Astrocyte (in vitro differentiated cells and primary cell): ENCODE results near the gene CHD5. TPM values are rescaled to one million over a fixed set of nuclear protein-coding genes. Genes with fewer than 3 reads are reported as not detected.

Experiments
- DNase-seq: peaks from one replicate; pipeline ENCODE4 v3.0.0-alpha.2; 2010; ENCODE audit warnings: low read depth
- FAIRE-seq: peaks from 2 replicates; lab custom pipeline; 2011; peaks lifted over from hg19 to GRCh38; lab: Jason Lieb, UNC
- H2AFZ ChIP-seq: 2 replicates; pipeline ENCODE4 v1.6.0; 2012; ENCODE audit warnings: low read depth, low read length, inconsistent platforms
- H3K27ac ChIP-seq: 2 replicates; pipeline ENCODE4 v1.5.1; 2011; ENCODE audit warnings: low read depth, low read length, inconsistent platforms
- H3K27me3 ChIP-seq: 2 replicates; pipeline ENCODE4 v1.6.0; 2011; ENCODE audit warnings: low read length, inconsistent platforms; ENCODE audit not compliant: insufficient read depth
- H3K36me3 ChIP-seq: 2 replicates; pipeline ENCODE4 v1.5.1; 2011; ENCODE audit warnings: low read length, inconsistent platforms; ENCODE audit not compliant: insufficient read depth
- H3K4me1 ChIP-seq: 2 replicates; pipeline ENCODE4 v1.5.1; 2011; ENCODE audit warnings: low read length, inconsistent platforms; ENCODE audit not compliant: insufficient read depth
- H3K4me2 ChIP-seq: 2 replicates; pipeline ENCODE4 v1.6.0; 2012; ENCODE audit warnings: low read length, inconsistent platforms
- H3K4me3 ChIP-seq: 2 replicates; pipeline ENCODE4 v1.5.1; 2011; ENCODE audit warnings: low read depth, mild to moderate bottlenecking, low read length, inconsistent platforms; ENCODE audit not compliant: insufficient read depth
- H3K79me2 ChIP-seq: 2 replicates; pipeline ENCODE4 v1.6.0; 2012; ENCODE audit warnings: mild to moderate bottlenecking, low read length, inconsistent platforms; ENCODE audit not compliant: insufficient read depth
- H3K9ac ChIP-seq: 2 replicates; pipeline ENCODE4 v1.6.0; 2012; ENCODE audit warnings: mild to moderate bottlenecking, low read length, inconsistent platforms
- H3K9me3 ChIP-seq: 2 replicates; pipeline ENCODE4 v1.5.1; 2012; ENCODE audit warnings: low read depth, mild to moderate bottlenecking, low read length, inconsistent platforms; ENCODE audit not compliant: insufficient read depth
- H4K20me1 ChIP-seq: 2 replicates; pipeline ENCODE4 v1.6.0; 2012; ENCODE audit warnings: low read length, inconsistent platforms; ENCODE audit not compliant: insufficient read depth
- H3K27ac Mint-ChIP-seq: one replicate; pipeline ENCODE4 v1.8.0; 2021; ENCODE audit warnings: mild to moderate bottlenecking, mixed read lengths; ENCODE audit not compliant: unreplicated experiment
- H3K27me3 Mint-ChIP-seq: one replicate; pipeline ENCODE4 v1.8.0; 2021; ENCODE audit warnings: low read depth, mixed read lengths; ENCODE audit not compliant: unreplicated experiment
- H3K36me3 Mint-ChIP-seq: one replicate; pipeline ENCODE4 v1.8.0; 2021; ENCODE audit warnings: low read depth, mixed read lengths; ENCODE audit not compliant: unreplicated experiment
- H3K4me1 Mint-ChIP-seq: one replicate; pipeline ENCODE4 v1.8.0; 2021; ENCODE audit warnings: low read depth, mixed read lengths; ENCODE audit not compliant: unreplicated experiment
- H3K4me3 Mint-ChIP-seq: one replicate; pipeline ENCODE4 v1.8.0; 2021; ENCODE audit warnings: mild to moderate bottlenecking, moderate library complexity, mixed read lengths; ENCODE audit not compliant: unreplicated experiment
- H3K9me3 Mint-ChIP-seq: one replicate; pipeline ENCODE4 v1.8.0; 2021; ENCODE audit warnings: mild to moderate bottlenecking, mixed read lengths; ENCODE audit not compliant: unreplicated experiment
- EZH2 ChIP-seq: IDR thresholded peaks from 2 replicates; pipeline ENCODE4 v1.6.1; 2012; ENCODE audit warnings: mild to moderate bottlenecking, low read length, inconsistent platforms; ENCODE audit not compliant: insufficient read depth
- total RNA-seq: library from RNA; stranded (reverse); gene quantifications from 2 replicates; pipeline ENCODE4 v1.2.1, GENCODE V29; 2021
- TF ChIP-seq, protein P1 (sequence below): IDR thresholded peaks from 2 replicates; pipeline ENCODE4 v1.5.1; 2011; ENCODE audit warnings: low read depth, mild to moderate bottlenecking, inconsistent platforms, low read length, moderate library complexity; ENCODE audit not compliant: insufficient read depth

CHD5 gene
- total RNA-seq, 1 donor from 2014 or later: 0.18 TPM

DNA sequence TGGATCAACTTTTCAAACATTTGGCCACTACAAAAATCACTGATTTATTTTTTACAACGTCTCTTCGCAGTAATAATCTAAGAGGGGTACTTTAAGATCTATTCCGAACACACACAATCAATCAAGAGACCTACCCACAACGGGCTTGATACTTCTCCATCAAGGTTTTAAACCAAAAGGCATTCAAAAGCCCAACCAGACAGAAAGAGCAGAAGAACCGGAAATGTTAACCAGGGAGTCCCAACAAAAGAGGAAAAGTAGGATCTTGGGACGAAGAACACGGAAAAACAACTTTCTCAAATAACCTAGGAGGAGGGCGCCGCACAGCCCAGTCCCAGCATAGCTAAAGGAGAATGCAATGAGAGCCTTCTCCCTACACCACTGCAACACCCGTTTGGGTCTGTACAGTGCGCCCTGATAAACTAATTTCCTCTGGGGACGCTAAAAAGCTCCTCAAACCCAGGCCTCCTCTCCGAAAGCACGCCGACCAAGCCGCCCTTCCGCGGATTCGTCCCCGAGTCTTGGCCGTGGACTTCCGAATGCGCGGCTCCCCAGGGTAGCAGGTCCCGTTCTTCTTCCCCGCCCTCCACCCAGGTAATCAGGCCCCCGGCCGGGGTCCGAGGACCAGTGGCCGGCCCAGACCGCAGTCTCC, 18.7 kb upstream of the CHD5 start:
- peaks cover 22% of the 10 kb centered on the region for H3K4me1 Mint-ChIP-seq
- no peak for TF ChIP-seq EZH2
- TF ChIP-seq, protein P1, sequence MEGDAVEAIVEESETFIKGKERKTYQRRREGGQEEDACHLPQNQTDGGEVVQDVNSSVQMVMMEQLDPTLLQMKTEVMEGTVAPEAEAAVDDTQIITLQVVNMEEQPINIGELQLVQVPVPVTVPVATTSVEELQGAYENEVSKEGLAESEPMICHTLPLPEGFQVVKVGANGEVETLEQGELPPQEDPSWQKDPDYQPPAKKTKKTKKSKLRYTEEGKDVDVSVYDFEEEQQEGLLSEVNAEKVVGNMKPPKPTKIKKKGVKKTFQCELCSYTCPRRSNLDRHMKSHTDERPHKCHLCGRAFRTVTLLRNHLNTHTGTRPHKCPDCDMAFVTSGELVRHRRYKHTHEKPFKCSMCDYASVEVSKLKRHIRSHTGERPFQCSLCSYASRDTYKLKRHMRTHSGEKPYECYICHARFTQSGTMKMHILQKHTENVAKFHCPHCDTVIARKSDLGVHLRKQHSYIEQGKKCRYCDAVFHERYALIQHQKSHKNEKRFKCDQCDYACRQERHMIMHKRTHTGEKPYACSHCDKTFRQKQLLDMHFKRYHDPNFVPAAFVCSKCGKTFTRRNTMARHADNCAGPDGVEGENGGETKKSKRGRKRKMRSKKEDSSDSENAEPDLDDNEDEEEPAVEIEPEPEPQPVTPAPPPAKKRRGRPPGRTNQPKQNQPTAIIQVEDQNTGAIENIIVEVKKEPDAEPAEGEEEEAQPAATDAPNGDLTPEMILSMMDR: no peak
- no peaks in the 10 kb centered on the region for H3K9me3 Mint-ChIP-seq
- peak overlapping the region; percentile 98 for H3K4me3 ChIP-seq
- peaks cover 41% of the 10 kb centered on the region for H4K20me1 ChIP-seq
- H3K4me1 ChIP-seq: peaks cover 13% of the 10 kb centered on the region
- no peaks in the 10 kb centered on the region for H3K9me3 ChIP-seq
- peak overlapping the region; percentile 89 for H3K27ac Mint-ChIP-seq
- peak overlapping the region; percentile 85 for H3K27ac ChIP-seq
- no peaks in the 10 kb centered on the region for H3K27me3 Mint-ChIP-seq
- FAIRE-seq (no peak), DNase-seq (no peak)
- H3K36me3 ChIP-seq: peaks cover 18% of the 10 kb centered on the region
- H3K36me3 Mint-ChIP-seq: peaks cover 4% of the 10 kb centered on the region
- H3K4me3 Mint-ChIP-seq: peak overlapping the region; percentile 96
- H3K79me2 ChIP-seq: peaks cover 58% of the 10 kb centered on the region
- peak overlapping the region; percentile 97 for H3K9ac ChIP-seq
- H2AFZ ChIP-seq: peak overlapping the region; percentile 70
- H3K27me3 ChIP-seq: no peaks in the 10 kb centered on the region
- peak overlapping the region; percentile 94 for H3K4me2 ChIP-seq

DNA sequence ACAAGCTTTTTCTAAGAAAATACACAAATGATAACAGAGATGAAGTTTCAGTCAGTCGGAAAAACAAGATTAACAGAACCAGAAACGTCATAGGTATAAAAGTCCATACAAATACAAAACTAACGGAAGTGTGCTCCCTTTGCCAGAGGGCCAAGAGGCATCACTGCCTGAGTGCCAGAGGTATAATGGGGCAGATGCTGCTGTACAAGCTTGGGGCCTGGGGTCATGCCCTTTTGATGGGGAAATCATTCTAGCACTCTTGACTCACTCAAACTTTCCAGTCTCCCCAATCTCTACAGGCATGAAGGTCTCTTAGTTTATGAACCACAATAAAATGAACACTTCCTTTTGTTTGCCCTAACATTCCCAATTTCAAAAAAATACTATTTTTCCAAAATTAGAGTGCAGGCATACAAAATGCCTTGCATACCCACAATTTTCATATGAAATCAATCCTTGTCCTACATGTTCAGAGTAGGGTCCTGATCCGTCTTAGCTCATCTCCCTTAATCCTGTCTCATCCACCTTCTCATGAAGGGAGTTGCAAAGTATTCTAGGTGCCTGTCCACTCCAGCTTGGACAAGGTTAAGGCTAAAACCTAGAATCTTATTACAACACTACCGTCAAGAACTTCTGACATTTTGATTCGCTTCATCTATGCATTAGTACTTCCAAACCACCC, 17.8 kb upstream of the CHD5 start:
- peak overlapping the region; percentile 96 for H3K4me3 Mint-ChIP-seq
- H3K27ac Mint-ChIP-seq: peak overlapping the region; percentile 89
- TF ChIP-seq, protein P1: no peak
- no peak for TF ChIP-seq EZH2
- peaks cover 22% of the 10 kb centered on the region for H3K4me1 Mint-ChIP-seq
- FAIRE-seq (no peak), DNase-seq (no peak)
- H3K36me3 Mint-ChIP-seq: peaks cover 10% of the 10 kb centered on the region
- peak overlapping the region; percentile 97 for H3K9ac ChIP-seq
- H3K79me2 ChIP-seq: peaks cover 65% of the 10 kb centered on the region
- H3K4me3 ChIP-seq: peak overlapping the region; percentile 98
- H3K4me2 ChIP-seq: peak overlapping the region; percentile 94
- H3K27ac ChIP-seq: no peak overlapping the region
- no peak overlapping the region for H2AFZ ChIP-seq
- H3K27me3 ChIP-seq: no peaks in the 10 kb centered on the region
- H3K4me1 ChIP-seq: peaks cover 13% of the 10 kb centered on the region
- H3K27me3 Mint-ChIP-seq: no peaks in the 10 kb centered on the region
- H3K9me3 ChIP-seq: no peaks in the 10 kb centered on the region
- peaks cover 24% of the 10 kb centered on the region for H3K36me3 ChIP-seq
- H3K9me3 Mint-ChIP-seq: no peaks in the 10 kb centered on the region
- H4K20me1 ChIP-seq: peaks cover 50% of the 10 kb centered on the region

DNA sequence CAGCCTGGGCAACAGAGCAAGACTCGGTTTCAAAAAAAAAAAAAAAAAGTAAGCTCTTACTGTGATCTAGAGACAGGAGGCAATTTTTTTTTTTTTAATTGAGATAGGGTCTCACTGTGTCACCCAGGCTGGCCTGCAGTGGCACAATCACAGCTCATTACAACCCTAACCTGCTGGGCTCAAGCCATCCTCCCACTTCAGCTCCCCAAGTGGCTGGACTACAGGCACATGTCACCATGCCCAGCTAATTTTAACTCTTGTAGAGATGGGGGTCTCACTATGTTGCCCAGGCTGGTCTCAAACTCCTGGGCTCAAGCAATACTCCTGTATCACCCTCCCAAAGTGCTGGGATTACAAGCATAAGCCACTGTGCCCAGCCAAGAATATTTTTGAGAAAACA, 11.8 kb upstream of the CHD5 start:
- Histone ChIP-seq H3K36me3 (peaks cover 37% of the 10 kb centered on the region), H2AFZ (no peak overlapping the region), H3K4me2 (no peak overlapping the region), H3K27ac (no peak overlapping the region), H3K9ac (no peak overlapping the region), H3K27me3 (no peaks in the 10 kb centered on the region), H3K4me3 (no peak overlapping the region), H3K9me3 (no peaks in the 10 kb centered on the region), H3K79me2 (peaks cover 90% of the 10 kb centered on the region), H3K4me1 (no peaks in the 10 kb centered on the region), H4K20me1 (peaks cover 81% of the 10 kb centered on the region)
- peaks cover 9% of the 10 kb centered on the region for H3K4me1 Mint-ChIP-seq
- no peaks in the 10 kb centered on the region for H3K9me3 Mint-ChIP-seq
- FAIRE-seq (no peak), DNase-seq (no peak)
- H3K27me3 Mint-ChIP-seq: no peaks in the 10 kb centered on the region
- H3K4me3 Mint-ChIP-seq: no peak overlapping the region
- H3K27ac Mint-ChIP-seq: no peak overlapping the region
- H3K36me3 Mint-ChIP-seq: peaks cover 18% of the 10 kb centered on the region
- TF ChIP-seq, protein P1: no peak
- no peak for TF ChIP-seq EZH2
